K562 (cell line): ENCODE data around the gene TUBA1A. TPM values are rescaled to one million over a fixed set of nuclear protein-coding genes. Genes with fewer than 3 reads are reported as not detected.
A peak's percentile ranks its signal among the peaks of the same experiment; 100 is the strongest.

Source experiments
- BMI1 ChIP-seq: fragments of 150-350 bp; IDR thresholded peaks from 2 replicates; pipeline ENCODE4 v1.6.1; 2014; ENCODE audit warnings: low read length
- FOXJ3 ChIP-seq: sonication (generic); formaldehyde crosslinking; IDR thresholded peaks from 2 replicates; pipeline ENCODE4 v1.4.0; 2020; ENCODE audit warnings: mild to moderate bottlenecking, missing genetic modification reagents
- HMGN3 ChIP-seq: IDR thresholded peaks from 2 replicates; pipeline ENCODE4 v1.6.1; 2011; ENCODE audit warnings: borderline replicate concordance, low read depth, mild to moderate bottlenecking, mixed read lengths, low read length; ENCODE audit not compliant: insufficient read length; ENCODE audit errors: extremely low read depth
- MLX ChIP-seq, 2 experiments: fragments of 450-650 bp in 1 of 2; sonication (generic) in 1 of 2; formaldehyde crosslinking; conservative IDR thresholded peaks; 2 replicates each; pipeline versions ENCODE4 v1.4.0 to v1.8.1; 2020 to 2022; ENCODE audit warnings: mild to moderate bottlenecking in 1 of 2, missing genetic modification reagents in 1 of 2
- PCBP1 ChIP-seq: fragments of 200-400 bp; formaldehyde crosslinking; IDR thresholded peaks from 2 replicates; pipeline ENCODE4 v1.6.1; 2018; ENCODE audit warnings: mild to moderate bottlenecking, low read depth, low read length; ENCODE audit not compliant: poor library complexity, severe bottlenecking
- POLR2H ChIP-seq: IDR thresholded peaks from 2 replicates; pipeline ENCODE4 v1.6.1; 2016; ENCODE audit warnings: missing genetic modification characterization, low read depth, mild to moderate bottlenecking, control low read depth, missing compliant biosample characterization, moderate library complexity
- RFX7 ChIP-seq: fragments of 250-450 bp; sonication (Bioruptor Pico); IDR thresholded peaks from 2 replicates; pipeline ENCODE4 v1.5.1; 2021; ENCODE audit warnings: mild to moderate bottlenecking
- SP2 ChIP-seq: IDR thresholded peaks from 2 replicates; pipeline ENCODE4 v1.6.1; 2011; ENCODE audit warnings: mild to moderate bottlenecking, low read depth, low read length, moderate library complexity; ENCODE audit not compliant: poor library complexity, severe bottlenecking; ENCODE audit errors: extremely low read depth
- SREBF1 ChIP-seq: fragments of 150-350 bp; IDR thresholded peaks from 2 replicates; pipeline ENCODE4 v1.6.1; 2014; ENCODE audit warnings: antibody characterized with exemption, low read depth, low read length, borderline replicate concordance
- THAP7 ChIP-seq: fragments of 250-450 bp; sonication (Bioruptor Pico); IDR thresholded peaks from 2 replicates; pipeline ENCODE4 v1.5.0; 2021
- TOE1 ChIP-seq, 2 experiments: fragments of 450-650 bp in 1 of 2; sonication (generic) in 1 of 2; formaldehyde crosslinking in 1 of 2; IDR thresholded peaks; 2 replicates each; pipeline versions ENCODE4 v1.7.1 to v1.8.0; 2016 to 2022; ENCODE audit warnings: borderline replicate concordance in 2 of 2, mild to moderate bottlenecking in 2 of 2, antibody characterized with exemption in 1 of 2, inconsistent platforms in 1 of 2, low read depth in 1 of 2, missing genetic modification reagents in 1 of 2, moderate library complexity in 1 of 2
- ZBTB11 ChIP-seq, 3 experiments: fragments of 200-800 bp in 1 of 3; fragments of 250-450 bp in 1 of 3; fragments of 450-650 bp in 1 of 3; sonication (Bioruptor Pico) in 1 of 3; sonication (Bioruptor generic) in 1 of 3; formaldehyde crosslinking in 1 of 3; IDR thresholded peaks; 2 replicates each; pipeline versions ENCODE4 v1.6.1 to v1.8.0; 2016 to 2022; ENCODE audit warnings: mild to moderate bottlenecking in 2 of 3, missing genetic modification characterization in 2 of 3, missing compliant biosample characterization in 1 of 3, moderate library complexity in 1 of 3
- ZC3H4 ChIP-seq: sonication (generic); formaldehyde crosslinking; IDR thresholded peaks from 2 replicates; pipeline ENCODE4 v1.9.0; 2021; ENCODE audit warnings: missing genetic modification reagents, borderline replicate concordance
- ZNF408 ChIP-seq: fragments of 250-450 bp; sonication (Bioruptor Pico); IDR thresholded peaks from 2 replicates; pipeline ENCODE4 v1.4.0; 2020; ENCODE audit warnings: low read depth, mild to moderate bottlenecking, moderate library complexity
- ZNF512 ChIP-seq: IDR thresholded peaks from 2 replicates; pipeline ENCODE4 v1.6.1; 2016; ENCODE audit warnings: missing genetic modification characterization, missing compliant biosample characterization
- ZNF518B ChIP-seq: fragments of 250-450 bp; sonication (Bioruptor Pico); IDR thresholded peaks from 2 replicates; pipeline ENCODE4 v1.5.0; 2021; ENCODE audit warnings: mild to moderate bottlenecking, moderate library complexity
- ZNF695 ChIP-seq: fragments of 450-650 bp; formaldehyde crosslinking; IDR thresholded peaks from 2 replicates; pipeline ENCODE4 v1.4.0; 2020; ENCODE audit warnings: mild to moderate bottlenecking, moderate library complexity
- polyA plus RNA-seq, 8 experiments: library from polyadenylated mRNA; depleted of rRNA in 4 of 8; stranded (reverse) in 5 of 8; unstranded in 3 of 8; fragments of >200 nt; fragmentation: Nextera tagmentation in 2 of 8; fragmentation: Illumina TruSeq in 1 of 8; extraction: Ambion mirVana in 2 of 8; extraction: Trizol in 1 of 8; gene quantifications; 2 replicates each; pipeline versions ENCODE4 v1.2.1 to v1.2.3, GENCODE V29; 2011 to 2014; ENCODE audit warnings: inconsistent platforms in 1 of 8, missing spikeins in 1 of 8
- total RNA-seq, 7 experiments: library from RNA; depleted of rRNA in 6 of 7; stranded (reverse); fragments of >200 nt in 6 of 7; fragmentation: Illumina TruSeq in 2 of 7; extraction: Trizol in 2 of 7; gene quantifications; 2 replicates each; pipeline versions ENCODE4 v1.2.1 to v1.2.3, GENCODE V29; 2011 to 2021; ENCODE audit warnings: low replicate concordance in 1 of 7

Gene TUBA1A
- total and polyA plus RNA-seq, 9 of the 15 experiments (the other 6 are each of a cell fraction or from before 2014, with no cell fraction given), result 7.4 to 45.1 (median 11.9) TPM

GRCh38 chr12:49236423-49236822, 47.5 kb upstream of the TUBA1A start (continued):
- TF ChIP-seq ZBTB11 (CRISPR knock-in tag; IDR thresholded peaks at IDR 0.05) (no peak), HMGN3 (no peak), POLR2H (tag) (no peak), SP2 (no peak), ZNF512 (tag) (no peak), BMI1 (no peak), SREBF1 (no peak), FOXJ3 (CRISPR knock-in tag) (no peak), RFX7 (CRISPR knock-in tag) (no peak), ZNF518B (CRISPR knock-in tag) (no peak), TOE1 (IDR thresholded peaks at IDR 0.05; ENCODE audit: borderline replicate concordance) (peak; percentile 90), TOE1 (CRISPR knock-in tag; IDR thresholded peaks at IDR 0.05; ENCODE audit: borderline replicate concordance, low read depth) (no peak), THAP7 (no peak), ZC3H4 (CRISPR knock-in tag) (no peak), MLX (CRISPR knock-in tag; conservative IDR thresholded peaks at IDR 0.05) (no peak), ZNF695 (no peak), ZNF408 (CRISPR knock-in tag) (no peak), PCBP1 (no peak)
